Stimulated activated CD8-positive, alpha-beta memory T cell treated with anti-CD3 and anti-CD28 coated beads, Interleukin-4, amount 100 ng/mL, for 48 hours (primary cell): ENCODE measurements around the gene CROT.
"Not testable (repeated sequence)": the region's sequence is repeated elsewhere in the genome, so short reads cannot be mapped to it uniquely, and the experiment has no call there.

Experiments used
- DNase-seq: peaks from one replicate; pipeline ENCODE4 v3.0.0-alpha.2; 2020

The CROT gene, protein sequence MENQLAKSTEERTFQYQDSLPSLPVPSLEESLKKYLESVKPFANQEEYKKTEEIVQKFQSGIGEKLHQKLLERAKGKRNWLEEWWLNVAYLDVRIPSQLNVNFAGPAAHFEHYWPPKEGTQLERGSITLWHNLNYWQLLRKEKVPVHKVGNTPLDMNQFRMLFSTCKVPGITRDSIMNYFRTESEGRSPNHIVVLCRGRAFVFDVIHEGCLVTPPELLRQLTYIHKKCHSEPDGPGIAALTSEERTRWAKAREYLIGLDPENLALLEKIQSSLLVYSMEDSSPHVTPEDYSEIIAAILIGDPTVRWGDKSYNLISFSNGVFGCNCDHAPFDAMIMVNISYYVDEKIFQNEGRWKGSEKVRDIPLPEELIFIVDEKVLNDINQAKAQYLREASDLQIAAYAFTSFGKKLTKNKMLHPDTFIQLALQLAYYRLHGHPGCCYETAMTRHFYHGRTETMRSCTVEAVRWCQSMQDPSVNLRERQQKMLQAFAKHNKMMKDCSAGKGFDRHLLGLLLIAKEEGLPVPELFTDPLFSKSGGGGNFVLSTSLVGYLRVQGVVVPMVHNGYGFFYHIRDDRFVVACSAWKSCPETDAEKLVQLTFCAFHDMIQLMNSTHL

DNA sequence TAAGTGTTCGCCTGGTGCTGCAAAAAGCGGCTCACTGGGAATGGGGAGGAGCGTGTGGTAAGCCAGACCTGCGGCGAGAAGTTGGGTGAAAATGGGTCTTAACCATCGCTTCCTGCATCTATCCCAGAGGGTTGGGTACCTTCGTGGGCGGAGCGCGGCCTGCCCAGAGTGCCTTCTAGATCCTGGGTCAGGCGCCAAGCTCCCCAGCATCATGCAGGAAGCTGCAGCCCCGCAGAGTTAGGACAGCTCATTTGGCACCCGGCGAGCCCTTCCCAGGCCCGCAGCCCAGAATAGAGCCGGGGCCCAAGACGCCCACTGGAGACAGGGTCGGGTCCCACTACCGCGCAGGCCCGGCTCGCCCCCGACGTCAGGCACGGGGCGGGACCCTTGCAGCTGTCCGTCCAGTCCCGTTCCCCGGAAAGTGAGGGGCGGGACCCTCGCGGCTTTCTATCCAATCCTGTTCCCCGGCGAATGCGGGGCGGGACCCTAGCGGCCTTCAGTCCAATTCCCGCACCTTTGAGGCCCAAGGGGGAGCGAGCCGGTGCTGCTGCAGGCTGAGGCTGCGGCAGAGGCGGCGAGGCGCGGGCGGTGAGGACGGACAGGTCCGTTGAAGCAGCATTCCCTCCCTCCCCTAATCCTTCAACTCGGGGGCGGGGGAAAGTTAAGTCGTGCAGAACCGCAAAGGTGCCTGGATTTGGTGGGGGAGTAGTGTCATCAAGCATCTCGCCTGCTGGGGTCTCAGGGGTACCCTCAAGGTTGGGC is at the start of gene CROT:
Gene CROT (plus strand): TSS at position 499 of the 762 bp plus-strand sequence. CDS start 3,405 bp downstream, outside the sequence.
- peak; percentile 95 for DNase-seq

- no peak for DNase-seq
Observed at GRCh38 chr7:87300756-87301155, 44.7 kb upstream of the CROT start.

DNA sequence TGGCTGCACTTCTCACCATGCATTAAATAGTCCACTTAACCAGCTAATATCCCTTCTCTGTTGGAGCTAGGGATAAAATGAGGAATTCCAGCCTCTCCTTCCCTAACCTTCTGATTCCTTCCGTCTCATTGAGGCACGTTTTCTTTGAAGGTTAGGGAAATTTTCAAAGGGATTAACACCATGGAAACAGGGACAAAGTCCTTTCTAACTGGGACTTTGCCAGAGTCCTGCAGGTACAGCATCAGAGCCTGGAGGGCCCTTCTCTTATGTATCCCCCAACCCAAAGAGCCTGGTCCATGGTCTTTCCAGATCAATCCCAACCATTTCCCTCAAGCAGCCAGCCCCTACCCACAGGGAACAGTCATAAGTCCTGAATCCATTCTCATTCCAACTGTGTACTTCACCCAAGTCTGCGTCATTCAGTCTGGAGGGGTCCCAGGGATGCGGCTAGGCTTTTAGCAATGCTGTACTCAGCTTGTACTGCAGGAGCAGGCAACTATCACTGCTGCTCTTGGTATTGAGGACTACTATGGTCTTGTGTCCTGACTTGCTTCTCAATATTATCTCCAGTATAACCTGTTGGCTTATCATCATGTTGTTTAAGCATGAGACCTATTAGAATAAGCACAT is 34.6 kb upstream of the CROT start:
- no peak for DNase-seq

GRCh38 chr7:87312215-87312865 is 33.1 kb upstream of the CROT start:
- DNase-seq, result peak; percentile 71

GRCh38 chr7:87316097-87316700 is 29.3 kb upstream of the CROT start:
- no peak for DNase-seq

DNA sequence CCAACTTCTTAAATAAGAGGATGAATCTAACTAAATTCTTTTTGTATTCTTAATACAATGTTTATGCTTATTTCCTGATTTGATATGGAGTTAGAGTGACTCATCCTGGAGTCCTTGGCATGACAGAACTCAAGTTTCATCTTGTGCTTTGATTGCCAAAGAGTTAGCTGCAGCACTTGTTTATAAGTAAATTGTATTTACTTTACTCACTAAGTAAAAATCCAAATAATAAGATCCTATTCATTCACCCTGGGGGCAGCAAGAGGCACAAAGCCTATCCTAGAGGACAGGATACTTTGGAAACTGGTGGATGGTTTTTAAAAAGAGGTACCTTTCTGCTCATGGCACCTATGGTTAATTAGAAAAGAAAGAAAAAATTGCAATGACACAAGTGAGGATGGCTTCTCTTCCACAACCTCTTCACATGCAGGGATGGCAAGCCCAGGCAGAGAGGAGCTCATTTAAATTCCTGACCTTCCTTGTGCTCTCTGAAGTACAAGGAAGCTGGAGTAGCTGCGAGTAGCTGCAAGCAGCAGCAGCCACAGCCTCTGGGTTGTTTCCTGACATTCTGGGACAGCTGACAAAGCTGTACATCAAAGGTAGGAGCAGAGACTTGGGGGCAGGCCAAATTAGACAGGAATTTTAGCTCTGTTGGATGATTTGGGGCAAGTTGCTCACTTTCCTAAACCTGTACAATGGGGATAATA is 28.5 kb upstream of the CROT start:
- no peak for DNase-seq

DNA sequence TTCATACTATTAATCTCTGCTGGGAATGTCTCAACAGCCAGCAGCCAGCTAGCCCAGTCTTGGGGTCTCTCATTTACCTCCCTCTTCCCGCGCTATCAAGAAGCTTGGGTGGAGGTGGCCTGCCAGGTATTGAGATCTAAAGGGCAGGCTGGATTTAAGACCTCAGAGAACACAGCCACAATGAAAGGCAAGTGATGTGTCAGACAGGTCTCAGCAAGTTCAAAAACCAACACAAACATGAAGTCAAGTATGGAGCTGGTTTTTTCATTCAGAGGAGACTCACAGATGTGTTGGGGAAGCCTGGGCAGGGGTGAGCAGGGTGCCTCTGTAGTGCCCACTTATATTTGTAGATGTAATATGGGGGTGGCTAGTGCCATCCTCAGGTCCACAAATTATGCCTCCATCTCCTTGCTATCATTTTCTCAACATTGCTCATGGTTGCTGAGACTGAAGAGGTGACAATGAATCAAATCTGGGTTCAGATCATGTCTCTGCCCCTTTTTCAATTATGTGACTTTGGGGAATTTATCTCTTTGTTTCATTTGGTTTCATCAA is 27.7 kb upstream of the CROT start:
- no peak for DNase-seq

DNA sequence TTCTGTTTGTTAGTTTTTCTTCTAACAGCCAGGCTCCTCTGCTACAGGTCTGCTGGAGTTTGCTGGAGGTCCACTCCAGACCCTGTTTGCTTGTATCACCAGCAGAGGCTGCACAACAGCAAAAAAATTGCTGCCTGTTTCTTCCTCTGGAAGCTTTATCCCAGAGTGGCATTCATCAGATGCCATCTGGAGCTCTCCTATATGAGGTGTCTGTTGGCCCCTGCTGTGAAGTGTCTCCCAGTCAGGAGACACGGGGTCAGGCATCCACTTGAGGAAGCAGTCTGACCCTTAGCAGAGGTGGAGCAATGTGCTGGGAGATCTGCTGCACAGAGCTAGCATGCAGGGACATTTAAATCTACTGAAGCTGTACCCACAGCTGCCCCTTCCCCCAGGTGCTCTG is 26.7 kb upstream of the CROT start:
- DNase-seq, result no peak

DNA sequence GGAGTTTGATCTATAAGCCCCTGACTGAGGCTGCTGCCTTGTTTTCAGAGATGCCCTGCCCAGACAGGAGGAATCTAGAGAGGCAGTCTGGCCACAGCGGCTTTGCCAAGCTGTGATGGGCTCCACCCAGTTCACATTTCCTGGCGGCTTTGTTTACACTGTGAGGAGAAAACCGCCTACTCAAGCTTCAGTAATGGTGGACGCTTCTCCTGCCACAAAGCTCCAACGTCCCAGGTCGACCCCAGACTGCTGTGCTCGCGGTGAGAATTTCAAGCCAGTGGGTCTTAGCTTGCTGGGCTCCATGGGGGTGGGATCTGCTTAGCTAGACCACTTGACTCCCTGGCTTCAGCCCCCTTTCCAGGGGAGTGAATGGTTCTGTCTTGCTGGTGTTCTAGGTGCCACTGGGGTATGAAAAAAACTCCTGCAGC is 26.3 kb upstream of the CROT start:
- not testable (repeated sequence) for DNase-seq

GRCh38 chr7:87322912-87323311 is 22.6 kb upstream of the CROT start:
- no peak for DNase-seq

DNA sequence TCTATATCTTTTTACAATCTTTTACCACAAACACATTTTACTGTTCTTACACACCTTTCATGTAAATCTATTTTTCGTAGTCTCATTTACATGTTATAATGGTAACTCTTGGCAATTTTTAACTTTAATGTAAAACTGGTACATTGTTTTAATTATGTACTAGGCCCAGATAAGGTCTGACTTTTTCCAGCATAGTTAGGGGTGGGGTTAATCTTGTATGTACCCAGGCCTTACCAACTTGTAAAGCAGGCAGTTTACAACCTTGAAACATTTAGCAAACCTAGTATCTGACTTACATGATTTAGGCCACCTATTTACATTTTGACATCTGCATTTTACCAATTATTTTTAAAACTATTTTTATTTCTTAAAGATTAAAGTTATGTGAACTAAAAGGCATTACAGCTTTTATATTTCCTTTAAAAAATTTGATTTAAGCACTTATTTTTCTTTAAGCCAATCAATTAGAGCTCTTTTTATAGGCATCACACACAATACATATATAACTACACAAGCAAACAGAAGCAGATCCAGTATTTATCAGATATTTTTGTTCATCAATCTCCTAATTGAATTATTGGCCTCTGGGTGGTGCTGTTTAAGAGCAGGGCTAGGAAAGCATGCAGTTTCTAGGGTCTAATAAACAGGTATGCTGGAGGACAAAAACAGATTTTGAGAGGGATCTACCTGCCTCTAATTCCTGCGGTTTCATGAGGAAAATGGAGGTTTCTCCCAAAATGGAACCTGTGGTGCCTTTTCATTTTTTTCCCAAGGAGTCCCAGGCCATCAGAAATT is 19.7 kb upstream of the CROT start:
- DNase-seq, result no peak

DNA sequence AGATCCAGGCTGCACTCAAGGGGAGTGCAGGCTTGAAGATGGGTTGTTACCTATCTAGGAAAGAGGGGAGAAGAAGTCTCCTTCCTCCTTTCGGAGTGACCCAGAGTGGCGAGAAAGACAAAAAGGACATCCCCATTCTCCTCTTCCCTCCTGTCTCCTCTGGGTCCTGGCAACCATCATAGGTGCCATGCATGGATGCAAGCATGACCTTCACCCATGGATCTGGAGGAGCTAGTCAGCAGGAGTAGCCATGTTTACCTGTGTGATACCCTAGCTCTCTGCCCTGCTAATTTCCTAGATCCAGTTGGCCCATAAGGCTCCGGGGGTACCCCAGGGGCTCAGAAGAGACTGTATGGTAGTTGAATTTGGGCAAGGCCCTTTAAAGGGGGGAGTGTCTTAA is 17.2 kb upstream of the CROT start:
- DNase-seq, result no peak

DNA sequence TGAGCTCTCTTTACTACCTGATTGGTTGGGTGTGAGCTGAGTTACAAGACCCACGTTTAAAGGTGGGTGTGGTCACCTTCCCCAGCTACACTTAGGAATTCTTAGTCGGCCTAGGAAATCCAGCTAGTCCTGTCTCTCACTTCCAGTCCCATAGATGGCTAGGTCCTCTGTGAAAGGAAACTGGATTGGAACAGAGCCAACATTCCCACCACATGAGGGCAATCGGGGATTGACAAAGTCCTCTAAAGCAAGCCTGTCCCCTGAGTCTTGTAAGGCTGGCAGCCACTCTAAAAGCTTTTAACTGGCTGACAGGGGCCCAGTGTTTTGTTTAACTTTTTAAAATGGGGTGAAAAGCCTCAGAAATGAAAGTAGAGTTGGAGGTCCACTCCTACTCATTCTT is 15.1 kb upstream of the CROT start:
- DNase-seq, result no peak

GRCh38 chr7:87330942-87331341 is 14.5 kb upstream of the CROT start:
- no peak for DNase-seq

- DNase-seq, result no peak
Observed at GRCh38 chr7:87331687-87332252, 13.7 kb upstream of the CROT start.

GRCh38 chr7:87332321-87332720 is 13.1 kb upstream of the CROT start:
- DNase-seq, result no peak

- no peak for DNase-seq
Observed at GRCh38 chr7:87336136-87336535, 9.3 kb upstream of the CROT start.

DNA sequence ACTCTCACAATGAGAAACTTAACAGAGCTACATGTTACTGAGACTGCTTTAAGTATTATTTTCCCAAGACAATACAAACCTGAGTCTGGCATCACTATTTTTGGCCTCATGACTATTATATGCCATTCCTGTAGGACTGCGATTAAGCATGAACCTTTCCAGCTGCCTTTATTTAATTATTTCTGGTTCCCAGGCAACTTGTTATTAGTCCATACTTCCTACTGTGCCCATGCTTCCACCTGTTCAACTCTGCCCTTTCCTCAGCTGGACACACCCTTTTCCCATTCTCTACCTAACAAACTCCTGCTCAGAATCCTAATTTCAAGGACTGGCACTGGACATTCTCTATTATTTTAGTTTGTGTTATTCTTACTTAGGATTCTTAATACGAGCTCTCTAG is 8.1 kb upstream of the CROT start:
- no peak for DNase-seq

GRCh38 chr7:87339373-87339897 is 6.0 kb upstream of the CROT start:
- no peak for DNase-seq

GRCh38 chr7:87341441-87341840 is 4.0 kb upstream of the CROT start:
- no peak for DNase-seq
